GM18951 (cell line): Measurements from ENCODE around the gene ATIC.
"Not testable (repeated sequence)": the region's sequence is repeated elsewhere in the genome, so short reads cannot be mapped to it uniquely, and the experiment has no call there.

Experiments used
- POLR2A ChIP-seq: IDR thresholded peaks from 4 replicates; pipeline ENCODE4 v1.6.1; 2011; ENCODE audit warnings: mild to moderate bottlenecking; ENCODE audit not compliant: insufficient read length, insufficient read depth; ENCODE audit errors: extremely low read depth
- in situ Hi-C: fragments of 300-500 bp; cut with MboI; formaldehyde crosslinking; loops from one replicate; pipeline ENCODE4 v1.12.0; 2022; ENCODE audit warnings: low sequenced_read_pairs, mixed read lengths, inconsistent platforms; ENCODE audit not compliant: unreplicated experiment

ATIC gene

DNA sequence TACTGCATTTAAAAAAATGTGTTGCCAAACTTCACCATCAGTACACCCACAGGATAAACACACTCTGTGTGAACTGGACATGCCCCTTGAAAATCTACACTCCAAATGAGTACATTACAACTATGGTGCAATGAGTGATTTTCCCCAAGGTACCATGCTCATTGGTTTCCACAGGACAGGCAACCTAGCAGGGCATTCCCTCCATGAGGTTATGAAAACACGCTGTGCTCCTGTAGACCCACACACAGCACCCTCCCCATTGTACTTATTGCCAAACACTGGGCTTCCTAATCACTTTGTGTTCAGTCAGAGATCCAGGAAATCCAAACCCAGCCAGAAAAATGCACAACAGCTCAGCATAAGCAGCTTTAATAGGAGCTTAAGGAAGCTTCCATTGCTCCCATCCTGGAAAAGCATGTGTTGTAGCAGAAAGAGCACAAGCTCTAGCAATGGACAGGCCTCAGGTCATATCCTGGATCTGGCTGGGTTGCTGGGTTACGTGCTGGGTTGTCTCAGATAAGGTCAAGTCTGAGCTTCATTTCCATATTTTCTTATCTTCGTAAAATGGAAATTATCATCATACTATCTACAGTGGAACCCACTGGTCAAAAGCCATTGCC is 20.8 kb upstream of the ATIC start:
- in situ Hi-C loops: no loop called here

GRCh38 chr2:215293879-215294278 is 18.0 kb upstream of the ATIC start:
- in situ Hi-C loops: no loop called here
- no peak for TF ChIP-seq POLR2A

More for the DNA sequence above, 20.8 kb upstream of the ATIC start:
- no peak for TF ChIP-seq POLR2A

- in situ Hi-C loops: no loop called here
These were observed 12.5 kb upstream of the ATIC start for GRCh38 chr2:215299337-215299859.

DNA sequence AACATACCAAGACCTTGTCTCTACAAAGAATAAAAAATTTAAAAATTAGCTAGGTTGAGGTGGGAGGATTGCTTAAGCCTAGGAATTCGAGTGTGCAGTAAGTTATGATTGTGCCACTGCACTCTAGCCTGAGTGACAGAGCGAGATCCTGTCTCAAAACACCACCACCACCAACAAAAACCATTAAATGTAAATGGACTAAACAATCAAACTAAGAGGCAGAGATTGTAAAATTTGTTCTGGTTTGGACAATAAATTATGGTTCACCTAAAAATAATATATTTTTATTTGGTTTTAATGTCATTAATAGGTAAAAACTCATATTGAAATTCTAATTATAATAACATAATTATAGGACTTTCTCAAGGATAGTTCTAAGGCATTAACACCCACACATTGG is 9.9 kb upstream of the ATIC start:
- in situ Hi-C loops: no loop called here
- TF ChIP-seq POLR2A: no peak

More at GRCh38 chr2:215299337-215299859, 12.5 kb upstream of the ATIC start:
- TF ChIP-seq POLR2A: no peak

DNA sequence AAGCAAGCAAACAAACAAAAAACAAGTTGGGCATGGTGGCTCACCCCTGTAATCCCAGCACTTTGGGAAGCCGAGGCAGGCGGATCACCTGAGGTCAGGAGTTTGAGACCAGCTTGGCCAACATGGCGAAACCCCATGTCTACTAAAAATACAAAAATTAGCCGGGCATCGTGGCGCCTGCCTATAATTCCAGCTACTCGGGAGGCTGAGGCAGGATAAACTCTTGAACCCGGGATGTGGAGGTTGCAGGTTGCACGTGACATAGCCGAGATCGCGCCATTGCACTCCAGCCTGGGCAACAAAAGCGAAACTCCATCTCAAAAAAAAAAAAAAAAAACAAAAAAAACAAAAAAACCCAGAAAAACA is 617 bp upstream of the ATIC start:
- in situ Hi-C loops: not testable (repeated sequence)

DNA sequence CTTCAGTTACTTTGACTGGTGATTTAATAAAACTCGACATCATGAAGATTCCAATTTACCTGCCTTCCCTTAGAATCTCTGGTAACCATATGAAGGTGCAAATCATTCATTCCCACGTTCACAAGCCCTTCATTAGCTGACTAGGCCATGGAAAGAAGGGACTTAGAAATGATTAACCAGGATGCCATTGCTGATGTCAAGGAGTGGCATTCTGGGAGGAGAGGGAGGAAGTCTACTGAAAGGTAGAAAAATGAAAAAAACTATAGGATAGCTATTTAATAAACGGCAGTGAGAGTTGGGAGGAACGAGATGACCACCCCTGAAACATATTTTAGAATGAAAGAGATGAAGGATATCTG is 1.4 kb downstream of the ATIC start:
- no peak for TF ChIP-seq POLR2A

GRCh38 chr2:215314896-215315295 is 3.0 kb downstream of the ATIC start:
- TF ChIP-seq POLR2A: no peak
- in situ Hi-C loops: no loop called here

More for the DNA sequence above, 1.4 kb downstream of the ATIC start:
- in situ Hi-C loops: no loop called here

GRCh38 chr2:215315301-215315700 is 3.4 kb downstream of the ATIC start:
- TF ChIP-seq POLR2A: no peak
- in situ Hi-C loops: no loop called here

DNA sequence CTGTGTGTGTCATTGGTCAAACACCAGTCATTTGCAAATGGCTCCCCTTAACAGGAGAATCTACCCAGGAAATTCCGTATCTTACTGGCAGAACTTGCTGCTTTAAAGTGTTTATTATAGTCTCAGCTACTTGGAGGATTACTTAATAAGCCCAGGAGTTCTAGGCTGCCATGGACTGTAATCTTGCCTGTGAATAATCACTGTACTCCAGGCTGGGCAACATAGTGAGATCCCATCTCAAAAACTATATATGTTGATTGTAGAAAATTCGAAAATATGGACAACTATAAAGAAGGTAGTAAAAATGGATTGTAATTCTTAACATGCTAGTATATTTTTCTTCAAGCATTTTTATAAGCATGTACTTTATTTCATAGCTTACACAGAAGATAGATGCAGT is 4.5 kb downstream of the ATIC start:
- TF ChIP-seq POLR2A: no peak
- in situ Hi-C loops: no loop called here

DNA sequence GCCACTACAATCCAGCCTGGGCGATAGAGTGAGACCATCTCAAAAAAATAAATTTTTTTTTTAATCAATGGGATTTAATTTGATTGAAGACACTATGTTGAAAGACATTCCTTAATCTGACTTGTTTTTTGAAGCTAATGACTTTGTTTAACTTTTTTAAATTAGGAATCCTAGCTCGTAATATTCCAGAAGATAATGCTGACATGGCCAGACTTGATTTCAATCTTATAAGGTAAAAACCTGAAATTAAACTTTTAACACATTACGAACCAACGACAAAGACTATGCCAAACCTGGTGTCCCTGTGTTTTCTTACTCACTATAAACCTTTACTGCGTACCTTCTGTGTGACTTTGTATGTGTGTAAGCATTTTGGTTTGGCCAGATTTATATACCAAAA is 7.6 kb downstream of the ATIC start:
- no peak for TF ChIP-seq POLR2A
- in situ Hi-C loops: no loop called here

GRCh38 chr2:215320102-215320501 is 8.2 kb downstream of the ATIC start:
- TF ChIP-seq POLR2A: no peak
- in situ Hi-C loops: no loop called here

DNA sequence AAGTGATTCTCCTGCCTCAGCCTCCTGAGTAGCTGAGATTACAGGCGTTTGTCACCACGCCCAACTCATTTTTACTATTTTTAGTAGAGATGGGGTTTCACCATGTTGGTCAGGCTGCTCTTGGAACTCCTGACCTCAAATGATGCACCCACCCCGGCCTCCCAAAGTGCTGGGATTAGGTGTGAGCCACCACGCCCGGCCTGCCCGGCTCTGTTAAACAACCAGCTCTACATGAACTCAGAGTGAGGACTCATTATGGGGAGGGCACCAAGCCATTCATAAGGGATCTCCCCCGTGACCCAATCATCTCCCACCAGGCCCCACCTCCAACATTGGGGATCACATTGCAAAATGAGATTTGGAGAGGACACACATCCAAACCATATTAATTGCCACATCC is 8.8 kb downstream of the ATIC start:
- in situ Hi-C loops: no loop called here

GRCh38 chr2:215324811-215325210 is 13.0 kb downstream of the ATIC start:
- TF ChIP-seq POLR2A: no peak
- in situ Hi-C loops: no loop called here

More for the DNA sequence above, 8.8 kb downstream of the ATIC start:
- no peak for TF ChIP-seq POLR2A

- in situ Hi-C loops: no loop called here
- TF ChIP-seq POLR2A: no peak
These were observed 16.2 kb downstream of the ATIC start for GRCh38 chr2:215328066-215328465.
